ENCODE measurements around the gene PPEF1.

GRCh38 chrX:18692541-18692940, 14.9 kb upstream of the PPEF1 start:
- TF ChIP-seq CTCF (IDR thresholded peaks at IDR 0.05) (no peak), POLR2A (IDR thresholded peaks at IDR 0.05) (no peak), EP300 (IDR thresholded peaks at IDR 0.05; ENCODE audit: low read depth) (no peak)
